Calu3 (cell line): ENCODE results near the gene THAP2. TPM values are rescaled to one million over a fixed set of nuclear protein-coding genes. Genes with fewer than 3 reads are reported as not detected.

Source experiments
- BruUV-seq: library from RNA; stranded (reverse); fragments of 400-500 nt; replicated peaks from 2 replicates; lab custom pipeline; 2021; lab: Mats Ljungman, UMichigan
- CTCF ChIA-PET: fragments of 300-600 bp; sonication (Branson Sonifier 250); formaldehyde crosslinking; loops from one replicate; lab custom pipeline; 2022; ENCODE audit warnings: antibody characterized with exemption; lab: Charles Lee
- DNase-seq: peaks from one replicate; pipeline ENCODE4 v3.0.0; 2022
- H3K27ac Mint-ChIP-seq: one replicate; pipeline ENCODE4 v1.8.0; 2022; ENCODE audit warnings: mixed read lengths; ENCODE audit not compliant: unreplicated experiment
- H3K27me3 Mint-ChIP-seq: one replicate; pipeline ENCODE4 v1.8.0; 2022; ENCODE audit warnings: mixed read lengths; ENCODE audit not compliant: unreplicated experiment
- H3K36me3 Mint-ChIP-seq: one replicate; pipeline ENCODE4 v1.8.0; 2022; ENCODE audit warnings: mild to moderate bottlenecking, moderate library complexity, mixed read lengths; ENCODE audit not compliant: insufficient read depth, unreplicated experiment
- H3K4me1 Mint-ChIP-seq: one replicate; pipeline ENCODE4 v1.8.0; 2022; ENCODE audit warnings: mild to moderate bottlenecking, low read depth, mixed read lengths; ENCODE audit not compliant: unreplicated experiment
- H3K4me3 Mint-ChIP-seq: one replicate; pipeline ENCODE4 v1.8.0; 2022; ENCODE audit warnings: mild to moderate bottlenecking, low read depth, moderate library complexity, mixed read lengths; ENCODE audit not compliant: unreplicated experiment
- H3K9me3 Mint-ChIP-seq: one replicate; pipeline ENCODE4 v1.8.0; 2022; ENCODE audit warnings: low read depth, mixed read lengths; ENCODE audit not compliant: unreplicated experiment
- CTCF ChIP-seq: fragments of 200-600 bp; IDR thresholded peaks from one replicate; pipeline ENCODE4 v1.8.0; 2022; ENCODE audit warnings: antibody characterized with exemption; ENCODE audit not compliant: unreplicated experiment
- intact Hi-C: fragments of 100-400 bp; cut with micrococcal nuclease; formaldehyde crosslinking; loops from one replicate; pipeline ENCODE4 v1.10.0; 2022; ENCODE audit not compliant: unreplicated experiment
- total RNA-seq: library from RNA; stranded (reverse); gene quantifications from 2 replicates; pipeline ENCODE4 v1.2.3, GENCODE V29; 2022

The THAP2 gene
- total RNA-seq, 1 experiment from 2014 or later, result 9.6 TPM

GRCh38 chr12:71664411-71665089 is 449 bp downstream of the THAP2 start:
- Mint-ChIP-seq H3K27ac (peak overlapping the region; percentile 98), H3K36me3 (peaks cover 53% of the 10 kb centered on the region), H3K27me3 (no peaks in the 10 kb centered on the region), H3K9me3 (peaks cover 2% of the 10 kb centered on the region), H3K4me3 (peak overlapping the region; percentile 97), H3K4me1 (peaks cover 17% of the 10 kb centered on the region)
- TSS peak; percentile 76 for BruUV-seq
- CTCF ChIA-PET, result interaction anchor here (0.6 to 2.9 kb wide), 8 partner anchors 16 to 176 kb away, joined by 3 to 27 read pairs (median 4); partner anchors contain the start of gene TMEM19
- intact Hi-C loops, result loop anchor here (1.0 to 5.0 kb wide), 2 partner anchors 83 to 173 kb away; partner anchors contain the start of gene TBC1D15
- TF ChIP-seq CTCF, result no peak
- DNase-seq, result no peak

- TF ChIP-seq CTCF, result no peak
- Mint-ChIP-seq H3K36me3 (peaks cover 52% of the 10 kb centered on the region), H3K9me3 (peaks cover 2% of the 10 kb centered on the region), H3K27ac (peak overlapping the region; percentile 98), H3K4me1 (peaks cover 17% of the 10 kb centered on the region), H3K27me3 (no peaks in the 10 kb centered on the region), H3K4me3 (peak overlapping the region; percentile 97)
- DNase-seq, result no peak
- CTCF ChIA-PET, result interaction anchor here (1.5 to 2.9 kb wide), 2 partner anchors 21 to 82 kb away, joined by 7 to 27 read pairs; partner anchors contain the start of gene TMEM19
- no TSS peak for BruUV-seq
- intact Hi-C loops, result no loop called here
These were observed 976 bp downstream of the THAP2 start for GRCh38 chr12:71665090-71665463.

GRCh38 chr12:71666259-71666658 is 2.2 kb downstream of the THAP2 start:
- Mint-ChIP-seq H3K27ac (peak overlapping the region; percentile 98), H3K4me3 (peak overlapping the region; percentile 97), H3K4me1 (peaks cover 17% of the 10 kb centered on the region), H3K36me3 (peaks cover 52% of the 10 kb centered on the region), H3K27me3 (no peaks in the 10 kb centered on the region), H3K9me3 (peaks cover 2% of the 10 kb centered on the region)
- TF ChIP-seq CTCF, result no peak
- no peak for DNase-seq
- BruUV-seq, result no TSS peak
- intact Hi-C loops, result no loop called here
- CTCF ChIA-PET, result interaction anchor here (1.5 kb wide), 1 partner anchor 19 kb away, joined by 7 read pairs; the partner anchor contains the start of gene TMEM19

- H3K9me3 Mint-ChIP-seq, result peaks cover 2% of the 10 kb centered on the region
- CTCF ChIA-PET, result no interaction called here
- H3K27ac Mint-ChIP-seq, result no peak overlapping the region
- no TSS peak for BruUV-seq
- peaks cover 5% of the 10 kb centered on the region for H3K36me3 Mint-ChIP-seq
- no peak overlapping the region for H3K4me3 Mint-ChIP-seq
- peaks cover 8% of the 10 kb centered on the region for H3K4me1 Mint-ChIP-seq
- no peak for TF ChIP-seq CTCF
- intact Hi-C loops, result no loop called here
- DNase-seq, result no peak
- H3K27me3 Mint-ChIP-seq, result no peaks in the 10 kb centered on the region
These were observed 7.2 kb downstream of the THAP2 start for GRCh38 chr12:71671311-71671710.
